ENCODE measurements around the gene DNAJC6.

The DNAJC6 gene

DNA sequence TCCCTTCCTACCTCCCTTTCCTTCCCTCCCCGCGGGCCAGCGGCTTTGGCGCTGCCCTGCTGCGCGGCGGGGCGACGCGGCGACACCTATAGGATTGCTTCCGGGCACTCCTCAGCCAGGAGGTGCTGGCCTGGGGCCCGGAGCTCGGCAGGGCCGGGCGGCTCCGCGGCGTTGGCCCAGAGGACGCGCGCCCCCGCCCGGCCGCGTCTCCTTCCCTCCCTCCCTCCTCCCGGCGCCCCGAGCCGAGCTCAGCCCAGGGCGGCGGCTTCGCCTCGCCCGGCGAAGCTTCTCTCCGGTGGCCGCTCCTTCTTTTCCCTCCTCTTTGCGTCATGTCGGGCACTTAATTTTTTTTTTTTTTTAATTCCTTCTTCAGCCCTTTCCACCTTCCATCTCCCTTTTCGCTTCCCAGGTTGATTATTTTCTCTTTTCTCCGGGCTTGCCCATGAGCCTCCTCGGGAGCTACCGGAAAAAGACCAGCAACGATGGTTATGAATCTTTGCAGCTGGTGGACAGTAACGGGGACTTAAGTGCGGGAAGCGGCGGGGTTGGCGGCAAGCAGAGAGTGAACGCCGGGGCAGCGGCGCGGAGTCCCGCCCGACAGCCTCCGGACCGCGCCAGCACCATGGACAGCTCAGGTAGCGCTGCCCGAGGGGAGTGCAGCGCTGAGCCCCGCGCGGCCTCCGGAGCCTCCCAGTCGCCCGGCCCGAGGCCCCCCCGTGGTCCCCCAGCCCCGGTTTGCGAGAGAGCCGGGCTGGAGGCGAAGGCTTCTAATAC, at the start of gene DNAJC6:
Gene DNAJC6 (plus strand): TSS at position 240 of the 774 bp plus-strand sequence. CDS start 203 bp downstream, at position 443.
- TF ChIP-seq, protein P1, sequence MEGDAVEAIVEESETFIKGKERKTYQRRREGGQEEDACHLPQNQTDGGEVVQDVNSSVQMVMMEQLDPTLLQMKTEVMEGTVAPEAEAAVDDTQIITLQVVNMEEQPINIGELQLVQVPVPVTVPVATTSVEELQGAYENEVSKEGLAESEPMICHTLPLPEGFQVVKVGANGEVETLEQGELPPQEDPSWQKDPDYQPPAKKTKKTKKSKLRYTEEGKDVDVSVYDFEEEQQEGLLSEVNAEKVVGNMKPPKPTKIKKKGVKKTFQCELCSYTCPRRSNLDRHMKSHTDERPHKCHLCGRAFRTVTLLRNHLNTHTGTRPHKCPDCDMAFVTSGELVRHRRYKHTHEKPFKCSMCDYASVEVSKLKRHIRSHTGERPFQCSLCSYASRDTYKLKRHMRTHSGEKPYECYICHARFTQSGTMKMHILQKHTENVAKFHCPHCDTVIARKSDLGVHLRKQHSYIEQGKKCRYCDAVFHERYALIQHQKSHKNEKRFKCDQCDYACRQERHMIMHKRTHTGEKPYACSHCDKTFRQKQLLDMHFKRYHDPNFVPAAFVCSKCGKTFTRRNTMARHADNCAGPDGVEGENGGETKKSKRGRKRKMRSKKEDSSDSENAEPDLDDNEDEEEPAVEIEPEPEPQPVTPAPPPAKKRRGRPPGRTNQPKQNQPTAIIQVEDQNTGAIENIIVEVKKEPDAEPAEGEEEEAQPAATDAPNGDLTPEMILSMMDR (IDR thresholded peaks at IDR 0.05; ENCODE audit: low read depth, low read length), result peak; percentile 26; the same call in 1 of the 2 replicates
- no peaks in the 10 kb centered on the region for H3K27me3 ChIP-seq (ENCODE audit: insufficient read depth, low read depth, severe bottlenecking)
- DNase-seq, result peak; percentile 88
- H3K9me3 ChIP-seq (ENCODE audit: severe bottlenecking), result no peaks in the 10 kb centered on the region
- H3K36me3 ChIP-seq, result no peaks in the 10 kb centered on the region
- peak within 1 kb of the TSS; percentile 96 for H3K4me3 ChIP-seq (ENCODE audit: low read depth, low read length)
- H3K27ac ChIP-seq, result peak within 1 kb of the TSS; percentile 90

DNA sequence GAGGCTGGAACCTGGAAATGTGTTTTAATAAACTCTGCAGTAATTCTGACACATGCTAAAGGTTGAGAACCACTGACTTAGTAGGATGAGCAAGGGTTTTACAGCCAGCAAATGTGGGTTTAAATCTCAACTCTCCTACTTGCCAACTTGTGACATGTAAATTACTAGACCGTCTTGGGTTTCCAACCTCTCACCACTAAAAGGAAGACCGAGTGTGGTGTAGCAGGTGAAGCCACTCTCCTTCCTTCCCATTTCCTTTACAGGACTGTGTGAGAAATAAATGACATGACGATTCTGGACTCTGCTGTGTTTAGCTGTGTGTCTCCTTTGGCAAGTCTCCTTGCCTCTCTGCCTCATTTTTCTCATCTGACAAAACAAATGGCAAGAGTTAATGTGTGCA, 49.5 kb upstream of the DNAJC6 start:
- Histone ChIP-seq H3K36me3 (no peaks in the 10 kb centered on the region), H3K27me3 (ENCODE audit: insufficient read depth, low read depth, severe bottlenecking) (no peaks in the 10 kb centered on the region), H3K9me3 (ENCODE audit: severe bottlenecking) (no peaks in the 10 kb centered on the region), H3K27ac (no peak overlapping the region), H3K4me3 (ENCODE audit: low read depth, low read length) (no peak overlapping the region)
- no peak for DNase-seq
- TF ChIP-seq, protein P1 (IDR thresholded peaks at IDR 0.05; ENCODE audit: low read depth, low read length), result no peak

DNA sequence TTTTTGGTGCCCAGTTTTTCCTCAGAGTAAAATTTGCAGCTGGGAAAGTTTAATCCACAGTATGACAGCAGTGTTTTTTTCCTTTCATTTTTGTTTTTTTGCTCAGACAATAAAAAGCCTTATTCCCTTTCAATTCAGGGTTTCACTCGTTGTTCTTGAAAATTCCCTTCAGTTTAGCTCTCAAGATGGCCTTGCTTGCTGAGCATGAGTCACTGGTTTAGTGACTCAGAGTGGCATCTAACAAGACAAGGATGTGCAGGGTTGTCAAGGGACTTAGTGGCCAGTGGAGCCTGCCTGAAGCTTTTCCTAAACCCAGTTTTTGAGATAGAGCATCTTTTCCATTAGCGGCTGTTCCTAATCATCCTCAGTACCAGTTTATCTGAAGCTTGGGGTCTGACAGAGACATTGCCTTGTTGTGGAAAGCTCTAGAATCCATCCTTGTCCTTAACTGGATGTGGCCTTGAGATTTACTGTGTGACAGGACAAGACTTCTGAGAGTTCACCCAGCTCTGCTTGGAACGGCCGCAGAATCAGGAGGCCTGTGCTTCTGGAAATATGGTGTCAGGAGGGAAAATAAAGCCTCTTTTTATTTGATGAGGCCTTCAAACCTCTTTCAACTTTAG, 48.4 kb upstream of the DNAJC6 start:
- Histone ChIP-seq H3K27me3 (ENCODE audit: insufficient read depth, low read depth, severe bottlenecking) (no peaks in the 10 kb centered on the region), H3K27ac (no peak overlapping the region)

DNA sequence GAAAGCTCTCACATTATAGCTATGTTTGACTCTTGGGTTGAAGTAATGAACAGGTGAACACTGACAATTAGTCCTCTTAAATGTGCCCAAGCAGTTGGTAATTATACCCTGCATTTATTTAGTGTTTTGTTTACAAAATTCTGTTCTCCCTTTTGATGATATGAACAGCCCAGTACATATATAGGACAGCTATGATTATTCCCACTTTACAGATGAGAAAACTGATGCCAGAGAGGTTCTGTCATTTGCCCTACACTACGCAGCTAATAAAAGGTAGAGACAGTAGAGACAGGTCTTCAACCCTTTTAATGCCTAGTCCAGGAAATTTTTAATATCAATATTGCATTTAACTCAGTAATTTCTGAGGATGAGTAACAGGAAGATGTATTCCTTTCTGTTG, 46.1 kb upstream of the DNAJC6 start:
- TF ChIP-seq, protein P1 (IDR thresholded peaks at IDR 0.05; ENCODE audit: low read depth, low read length), result no peak
- Histone ChIP-seq H3K4me3 (ENCODE audit: low read depth, low read length) (no peak overlapping the region), H3K36me3 (no peaks in the 10 kb centered on the region), H3K9me3 (ENCODE audit: severe bottlenecking) (no peaks in the 10 kb centered on the region), H3K27ac (no peak overlapping the region), H3K27me3 (ENCODE audit: insufficient read depth, low read depth, severe bottlenecking) (no peaks in the 10 kb centered on the region)
- no peak for DNase-seq

More for the DNA sequence above, 48.4 kb upstream of the DNAJC6 start:
- H3K4me3 ChIP-seq (ENCODE audit: low read depth, low read length), result no peak overlapping the region
- DNase-seq, result no peak
- H3K9me3 ChIP-seq (ENCODE audit: severe bottlenecking), result no peaks in the 10 kb centered on the region
- TF ChIP-seq, protein P1 (IDR thresholded peaks at IDR 0.05; ENCODE audit: low read depth, low read length), result no peak
- no peaks in the 10 kb centered on the region for H3K36me3 ChIP-seq

DNA sequence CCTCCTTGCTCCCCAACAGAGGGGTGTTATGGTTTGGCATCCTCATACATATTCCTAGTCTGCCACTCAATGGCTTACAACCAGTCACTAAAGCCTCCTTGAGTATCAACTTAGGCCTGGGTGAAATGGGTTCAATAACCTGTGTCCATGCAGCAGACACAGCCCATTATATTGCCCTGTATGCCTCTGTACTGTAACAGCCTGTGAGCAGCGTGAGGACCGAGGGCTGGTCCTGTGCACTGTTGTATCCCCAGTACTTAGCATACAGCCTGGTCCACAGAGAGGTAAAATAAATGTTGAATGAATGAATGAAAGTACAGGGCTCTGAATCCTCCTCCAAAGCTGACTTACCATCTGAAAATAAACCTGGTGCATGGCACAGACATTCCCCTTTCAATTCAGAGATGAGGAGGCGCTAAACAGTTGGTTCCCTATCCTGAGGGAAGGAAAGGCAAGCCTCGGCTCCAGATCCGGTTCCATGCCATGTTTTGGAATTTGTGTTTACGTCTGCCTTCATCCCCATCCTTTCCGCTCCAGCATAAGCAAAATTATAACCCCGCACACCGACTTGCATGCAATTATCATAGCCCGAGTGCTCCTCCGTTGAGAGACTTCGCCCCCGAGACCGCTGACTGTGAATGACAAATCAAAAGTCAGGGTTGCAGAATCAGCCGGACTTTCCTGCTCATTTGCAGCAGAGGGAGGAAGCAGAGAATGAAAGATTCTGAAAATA, 45.0 kb upstream of the DNAJC6 start:
- Histone ChIP-seq H3K4me3 (ENCODE audit: low read depth, low read length) (no peak overlapping the region; the same call in 1 of the 2 replicates), H3K27ac (no peak overlapping the region), H3K27me3 (ENCODE audit: insufficient read depth, low read depth, severe bottlenecking) (no peaks in the 10 kb centered on the region), H3K36me3 (no peaks in the 10 kb centered on the region), H3K9me3 (ENCODE audit: severe bottlenecking) (no peaks in the 10 kb centered on the region)
- peak; percentile 51 for DNase-seq
- TF ChIP-seq, protein P1 (IDR thresholded peaks at IDR 0.05; ENCODE audit: low read depth, low read length), result no peak
